Endothelial cell of umbilical vein (primary cell): ENCODE data around the gene CSGALNACT2.

Source experiments
- EZH2 ChIP-seq: IDR thresholded peaks from 2 replicates; pipeline ENCODE4 v1.6.1; 2012; ENCODE audit warnings: borderline replicate concordance, low read depth, mild to moderate bottlenecking, moderate library complexity, low read length, inconsistent platforms; ENCODE audit not compliant: severe bottlenecking
- TF ChIP-seq, protein P1 (sequence below), 2 donors: IDR thresholded peaks; 1 replicate in 1 of 2; 2 replicates in 1 of 2; pipeline ENCODE4 v1.5.1; 2011; ENCODE audit warnings: low read length in 2 of 2, mild to moderate bottlenecking in 2 of 2, moderate library complexity in 2 of 2, control low read depth in 1 of 2, inconsistent platforms in 1 of 2, low read depth in 1 of 2; ENCODE audit not compliant: insufficient read depth in 1 of 2; ENCODE audit errors: extremely low read depth in 1 of 2

DNA sequence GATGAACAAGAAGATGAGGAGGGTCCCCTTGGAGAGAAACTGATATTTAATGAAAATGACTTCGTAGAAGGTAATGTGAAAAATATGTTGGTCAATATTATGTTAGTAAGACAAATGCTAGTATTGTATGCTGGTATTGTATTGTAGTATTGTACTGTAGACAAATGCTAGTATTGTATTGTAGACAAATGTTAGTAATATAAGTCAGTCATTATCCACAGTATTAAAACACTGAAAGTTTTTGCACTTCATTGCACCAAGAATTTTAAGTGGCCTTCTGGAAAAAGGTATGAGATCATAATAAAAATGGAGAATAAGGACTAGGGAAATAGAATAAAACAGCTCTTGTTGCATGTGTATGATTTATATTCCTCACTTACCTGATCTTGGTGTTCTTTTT, 17.5 kb downstream of the CSGALNACT2 start:
- no peak for TF ChIP-seq EZH2
- TF ChIP-seq, protein P1, sequence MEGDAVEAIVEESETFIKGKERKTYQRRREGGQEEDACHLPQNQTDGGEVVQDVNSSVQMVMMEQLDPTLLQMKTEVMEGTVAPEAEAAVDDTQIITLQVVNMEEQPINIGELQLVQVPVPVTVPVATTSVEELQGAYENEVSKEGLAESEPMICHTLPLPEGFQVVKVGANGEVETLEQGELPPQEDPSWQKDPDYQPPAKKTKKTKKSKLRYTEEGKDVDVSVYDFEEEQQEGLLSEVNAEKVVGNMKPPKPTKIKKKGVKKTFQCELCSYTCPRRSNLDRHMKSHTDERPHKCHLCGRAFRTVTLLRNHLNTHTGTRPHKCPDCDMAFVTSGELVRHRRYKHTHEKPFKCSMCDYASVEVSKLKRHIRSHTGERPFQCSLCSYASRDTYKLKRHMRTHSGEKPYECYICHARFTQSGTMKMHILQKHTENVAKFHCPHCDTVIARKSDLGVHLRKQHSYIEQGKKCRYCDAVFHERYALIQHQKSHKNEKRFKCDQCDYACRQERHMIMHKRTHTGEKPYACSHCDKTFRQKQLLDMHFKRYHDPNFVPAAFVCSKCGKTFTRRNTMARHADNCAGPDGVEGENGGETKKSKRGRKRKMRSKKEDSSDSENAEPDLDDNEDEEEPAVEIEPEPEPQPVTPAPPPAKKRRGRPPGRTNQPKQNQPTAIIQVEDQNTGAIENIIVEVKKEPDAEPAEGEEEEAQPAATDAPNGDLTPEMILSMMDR (IDR thresholded peaks at IDR 0.05; ENCODE audit: extremely low read depth in 1 of 2, insufficient read depth in 1 of 2, low read depth in 1 of 2, low read length in 2 of 2): no peak
